Neuronal stem cell (in vitro differentiated cells): ENCODE results near the gene ASXL2.

Experiments used
- DNase-seq: peaks from one replicate; pipeline ENCODE4 v3.0.0-alpha.2; 2013; ENCODE audit warnings: low spot score
- H2AFZ ChIP-seq: one replicate; pipeline ENCODE4 v1.6.1; 2013; ENCODE audit warnings: mild to moderate bottlenecking, low read length, inconsistent platforms
- H2AK5ac ChIP-seq: 2 replicates; pipeline ENCODE4 v1.6.1; 2013; ENCODE audit warnings: low read depth, mild to moderate bottlenecking, inconsistent platforms, low read length, moderate library complexity, mixed read lengths
- H2BK120ac ChIP-seq: 2 replicates; pipeline ENCODE4 v1.6.1; 2013; ENCODE audit warnings: low read depth, mild to moderate bottlenecking, inconsistent platforms, low read length, moderate library complexity, mixed read lengths
- H2BK12ac ChIP-seq: one replicate; pipeline ENCODE4 v1.6.1; 2013; ENCODE audit warnings: low read length, inconsistent platforms
- H2BK15ac ChIP-seq: 2 replicates; pipeline ENCODE4 v1.6.1; 2013; ENCODE audit warnings: mild to moderate bottlenecking, low read length, inconsistent platforms, mixed read lengths
- H2BK5ac ChIP-seq: one replicate; pipeline ENCODE4 v1.6.1; 2013; ENCODE audit warnings: inconsistent platforms, mild to moderate bottlenecking, low read length, moderate library complexity
- H3K14ac ChIP-seq: one replicate; pipeline ENCODE4 v1.6.1; 2013; ENCODE audit warnings: low read length, inconsistent platforms
- H3K18ac ChIP-seq: 2 replicates; pipeline ENCODE4 v1.6.1; 2013; ENCODE audit warnings: low read length, inconsistent platforms
- H3K23ac ChIP-seq: 2 replicates; pipeline ENCODE4 v1.6.1; 2013; ENCODE audit warnings: low read depth, mild to moderate bottlenecking, mixed read lengths, low read length, inconsistent platforms; ENCODE audit not compliant: poor library complexity
- H3K27ac ChIP-seq: replicated peaks from 3 replicates; pipeline ENCODE4 v1.5.1; 2013; ENCODE audit warnings: low read length, inconsistent platforms
- H3K27me3 ChIP-seq, 3 experiments: 2 replicates each; pipeline ENCODE4 v1.6.1; 2013; ENCODE audit warnings: low read length in 3 of 3, mild to moderate bottlenecking in 2 of 3, inconsistent platforms in 1 of 3, low read depth in 1 of 3, mixed read lengths in 1 of 3, moderate library complexity in 1 of 3; ENCODE audit not compliant: control insufficient read depth in 3 of 3, insufficient read depth in 3 of 3
- H3K36me3 ChIP-seq, 2 donors: replicated peaks in 1 of 2; 2 replicates each; pipeline ENCODE4 v1.6.1; 2013; ENCODE audit warnings: low read length in 2 of 2; ENCODE audit not compliant: control insufficient read depth in 2 of 2, insufficient read depth in 2 of 2
- H3K4ac ChIP-seq: 2 replicates; pipeline ENCODE4 v1.6.1; 2013; ENCODE audit warnings: inconsistent platforms, mild to moderate bottlenecking, low read length, moderate library complexity
- H3K4me1 ChIP-seq, 2 donors: 1 replicate in 1 of 2; 2 replicates in 1 of 2; pipeline ENCODE4 v1.6.1; 2013; ENCODE audit warnings: low read length in 2 of 2, low read depth in 1 of 2; ENCODE audit not compliant: control insufficient read depth in 2 of 2, insufficient read depth in 1 of 2
- H3K4me2 ChIP-seq: one replicate; pipeline ENCODE4 v1.6.1; 2013; ENCODE audit warnings: mild to moderate bottlenecking, low read length, inconsistent platforms; ENCODE audit not compliant: insufficient read depth, poor library complexity, severe bottlenecking
- H3K4me3 ChIP-seq, 2 donors: 2 replicates each; pipeline ENCODE4 v1.5.1; 2013; ENCODE audit warnings: low read length in 2 of 2, mild to moderate bottlenecking in 2 of 2, inconsistent platforms in 1 of 2, moderate library complexity in 1 of 2
- H3K79me1 ChIP-seq: one replicate; pipeline ENCODE4 v1.6.1; 2013; ENCODE audit warnings: low read depth, mild to moderate bottlenecking, inconsistent platforms, low read length, moderate library complexity
- H3K9ac ChIP-seq: one replicate; pipeline ENCODE4 v1.6.1; 2013; ENCODE audit warnings: mild to moderate bottlenecking, low read depth, low read length, inconsistent platforms; ENCODE audit not compliant: poor library complexity
- H3K9me3 ChIP-seq, 2 donors: replicated peaks in 1 of 2; 2 replicates each; pipeline versions ENCODE3 to v1.6.1; 2013; ENCODE audit warnings: low read length in 2 of 2, mild to moderate bottlenecking in 2 of 2, inconsistent platforms in 1 of 2, low read depth in 1 of 2, mixed read lengths in 1 of 2, moderate library complexity in 1 of 2; ENCODE audit not compliant: control insufficient read depth in 2 of 2, insufficient read depth in 1 of 2
- H4K8ac ChIP-seq: one replicate; pipeline ENCODE4 v1.6.1; 2013; ENCODE audit warnings: low read depth, mild to moderate bottlenecking, inconsistent platforms, low read length, moderate library complexity
- H4K91ac ChIP-seq: one replicate; pipeline ENCODE4 v1.6.1; 2013; ENCODE audit warnings: low read length, low read depth, mild to moderate bottlenecking, inconsistent platforms; ENCODE audit not compliant: poor library complexity
- WGBS, 2 donors: extraction: QIAGEN DNeasy Blood & Tissue Kit; methylation state at CpG; one replicate each; pipeline ENCODE4 v1.1.7; 2013; ENCODE audit warnings: missing lambda C conversion rate in 2 of 2, mixed read lengths in 1 of 2; ENCODE audit not compliant: insufficient read length in 2 of 2, insufficient replicate concordance in 1 of 2; ENCODE audit errors: extremely low coverage in 2 of 2; 5-methylcytosine and 5-hydroxymethylcytosine counted together

The ASXL2 gene

DNA sequence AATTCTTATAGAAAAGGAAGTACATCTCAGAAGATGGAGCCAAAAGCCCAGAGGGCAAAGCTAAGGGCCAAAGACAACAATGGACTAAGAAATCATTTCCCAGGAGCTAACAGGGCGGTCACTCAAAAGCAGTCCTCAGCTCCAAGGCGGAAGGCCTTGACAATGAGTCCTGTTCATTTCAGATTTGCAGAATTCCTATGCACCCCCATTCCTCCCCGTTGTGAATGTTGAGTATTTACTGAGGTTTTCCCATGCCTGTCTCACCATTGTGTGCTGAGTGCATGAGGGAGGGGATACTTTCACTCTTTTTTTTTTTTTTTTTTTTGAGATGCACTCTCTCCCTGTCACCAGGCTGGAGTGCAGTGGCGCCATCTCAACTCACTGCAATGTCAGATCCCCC, 186.1 kb downstream of the ASXL2 start:
- Histone ChIP-seq H2AK5ac (no peak overlapping the region), H3K27ac (no peak overlapping the region), H3K36me3 (no peaks in the 10 kb centered on the region), H3K9me3 (peaks cover 0 to 3% of the 10 kb centered on the region in 2 donors), H3K4me3 (no peak overlapping the region), H3K27me3 (no peaks in the 10 kb centered on the region), H2BK5ac (no peak overlapping the region), H2BK120ac (no peak overlapping the region), H3K4me2 (no peak overlapping the region), H3K18ac (no peak overlapping the region), H3K14ac (no peak overlapping the region), H4K8ac (no peak overlapping the region), H3K23ac (no peak overlapping the region), H2BK15ac (no peak overlapping the region), H3K4ac (no peak overlapping the region), H3K9ac (no peak overlapping the region), H2AFZ (peak overlapping the region; percentile 54), H4K91ac (no peak overlapping the region), H3K79me1 (no peaks in the 10 kb centered on the region), H3K4me1 (no peaks in the 10 kb centered on the region), H2BK12ac (no peak overlapping the region)
- DNase-seq, result no peak
- WGBS, 2 donors, result no CpG with 5 or more reads among the region's 4 CpGs

DNA sequence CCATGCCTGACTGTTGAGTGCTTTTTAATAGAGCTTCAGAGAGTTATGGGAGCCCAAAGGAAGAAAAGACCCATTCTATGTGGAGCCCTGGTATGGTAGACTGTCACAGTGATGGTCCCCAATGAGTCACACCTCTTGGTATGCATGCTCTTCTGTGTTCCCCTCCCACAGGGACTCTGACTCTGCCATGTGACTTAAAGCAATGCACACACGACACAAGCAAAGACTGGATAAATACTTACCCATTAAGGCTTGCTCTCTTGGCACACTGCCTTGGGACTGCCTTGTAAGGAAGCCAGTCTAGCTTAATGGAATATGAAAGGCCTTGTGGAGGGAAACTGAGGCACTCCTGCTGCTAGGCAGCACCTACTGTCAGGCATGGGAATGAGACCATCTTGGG, 188.2 kb downstream of the ASXL2 start:
- Histone ChIP-seq H3K4me1 (peaks cover 0 to 4% of the 10 kb centered on the region in 2 donors), H3K18ac (no peak overlapping the region), H2BK15ac (no peak overlapping the region), H3K27me3 (peaks cover 0 to 7% (median 0%) of the 10 kb centered on the region in 3 experiments), H4K8ac (no peak overlapping the region), H3K4me2 (no peak overlapping the region), H3K14ac (no peak overlapping the region), H3K4ac (no peak overlapping the region), H2BK5ac (no peak overlapping the region), H2AFZ (no peak overlapping the region), H3K79me1 (no peaks in the 10 kb centered on the region), H3K9me3 (peaks cover 0 to 3% of the 10 kb centered on the region in 2 donors), H3K4me3 (no peak overlapping the region), H2BK120ac (no peak overlapping the region), H3K23ac (no peak overlapping the region), H3K27ac (no peak overlapping the region), H3K9ac (no peak overlapping the region), H3K36me3 (no peaks in the 10 kb centered on the region), H2BK12ac (no peak overlapping the region), H4K91ac (no peak overlapping the region), H2AK5ac (no peak overlapping the region)
- WGBS, 2 donors, result no CpG with 5 or more reads among the region's 1 CpG
- DNase-seq, result no peak

DNA sequence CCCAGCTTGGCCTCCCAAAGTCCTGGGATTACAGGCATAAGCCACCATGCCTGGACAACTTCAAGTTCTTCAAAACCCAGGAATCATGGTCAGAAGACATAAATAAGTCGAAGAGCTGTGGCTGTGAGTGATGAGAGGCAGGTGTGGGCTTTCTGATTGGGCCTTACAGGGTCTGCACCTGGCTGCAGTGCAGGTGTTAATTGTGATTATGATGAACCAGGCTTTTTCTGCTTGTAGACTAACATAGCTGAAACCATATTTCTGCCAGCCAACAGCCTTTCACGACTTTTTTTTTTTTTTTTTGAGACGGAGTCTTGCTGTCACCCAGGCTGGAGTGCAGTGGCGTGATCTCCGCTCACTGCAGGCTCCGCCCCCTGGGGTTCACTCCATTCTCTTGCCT, 190.1 kb downstream of the ASXL2 start:
- no peak overlapping the region for H3K4ac ChIP-seq

DNA sequence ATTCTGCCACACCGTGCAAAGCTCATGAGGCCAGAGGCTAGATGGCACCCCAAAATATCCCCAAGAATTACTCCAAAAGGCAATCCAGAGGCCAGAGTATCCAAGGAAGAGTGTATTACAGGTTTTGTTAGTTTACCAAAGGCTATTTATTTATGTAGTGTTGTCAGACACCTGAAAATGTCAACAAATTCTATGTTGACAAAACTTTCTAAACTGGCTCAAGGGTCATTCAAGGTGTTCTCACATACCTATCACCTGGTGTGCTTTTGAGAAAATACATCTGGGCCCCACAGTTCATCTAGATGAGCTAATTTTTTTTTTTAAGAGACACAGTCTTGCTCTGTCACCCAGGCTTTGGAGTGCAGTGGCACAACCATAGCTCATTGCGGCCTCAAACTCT, 192.5 kb downstream of the ASXL2 start:
- no peak overlapping the region for H3K9ac ChIP-seq
- no peak overlapping the region for H3K4ac ChIP-seq
- peaks cover 0 to 5% of the 10 kb centered on the region in 2 donors for H3K4me1 ChIP-seq
- H3K14ac ChIP-seq, result no peak overlapping the region
- H4K8ac ChIP-seq, result no peak overlapping the region
- H3K27me3 ChIP-seq, result peaks cover 0 to 8% (median 0%) of the 10 kb centered on the region in 3 experiments
- no peak overlapping the region for H2AFZ ChIP-seq
- no peak overlapping the region for H4K91ac ChIP-seq
- H2BK5ac ChIP-seq, result no peak overlapping the region
- H2BK12ac ChIP-seq, result no peak overlapping the region
- no CpG with 5 or more reads among the region's 2 CpGs for WGBS, 2 donors
- no peaks in the 10 kb centered on the region for H3K79me1 ChIP-seq
- no peak overlapping the region for H3K4me2 ChIP-seq
- H2BK120ac ChIP-seq, result no peak overlapping the region
- no peak overlapping the region for H3K18ac ChIP-seq
- DNase-seq, result no peak
- no peak overlapping the region for H2AK5ac ChIP-seq
- no peak overlapping the region for H3K27ac ChIP-seq
- no peaks in the 10 kb centered on the region for H3K36me3 ChIP-seq
- H3K23ac ChIP-seq, result no peak overlapping the region
- no peak overlapping the region for H3K4me3 ChIP-seq
- no peaks in the 10 kb centered on the region for H3K9me3 ChIP-seq
- H2BK15ac ChIP-seq, result no peak overlapping the region

More for the DNA sequence above, 190.1 kb downstream of the ASXL2 start:
- Histone ChIP-seq H3K27ac (no peak overlapping the region), H3K4me2 (no peak overlapping the region), H3K9ac (no peak overlapping the region), H2BK120ac (no peak overlapping the region), H2BK12ac (no peak overlapping the region), H3K36me3 (no peaks in the 10 kb centered on the region), H3K4me3 (no peak overlapping the region), H3K79me1 (no peaks in the 10 kb centered on the region), H3K4me1 (peaks cover 0 to 5% of the 10 kb centered on the region in 2 donors), H4K8ac (no peak overlapping the region), H2AK5ac (no peak overlapping the region), H2BK5ac (no peak overlapping the region), H4K91ac (no peak overlapping the region), H3K14ac (no peak overlapping the region), H3K18ac (no peak overlapping the region), H2AFZ (no peak overlapping the region), H3K23ac (no peak overlapping the region), H3K9me3 (peaks cover 0 to 3% of the 10 kb centered on the region in 2 donors), H2BK15ac (no peak overlapping the region), H3K27me3 (peaks cover 0 to 8% (median 0%) of the 10 kb centered on the region in 3 experiments)
- no CpG with 5 or more reads among the region's 6 CpGs for WGBS, 2 donors
- no peak for DNase-seq
